ENCODE data around the gene ZBTB26.
A peak's percentile ranks its signal among the peaks of the same experiment; 100 is the strongest.

ZBTB26 gene, protein sequence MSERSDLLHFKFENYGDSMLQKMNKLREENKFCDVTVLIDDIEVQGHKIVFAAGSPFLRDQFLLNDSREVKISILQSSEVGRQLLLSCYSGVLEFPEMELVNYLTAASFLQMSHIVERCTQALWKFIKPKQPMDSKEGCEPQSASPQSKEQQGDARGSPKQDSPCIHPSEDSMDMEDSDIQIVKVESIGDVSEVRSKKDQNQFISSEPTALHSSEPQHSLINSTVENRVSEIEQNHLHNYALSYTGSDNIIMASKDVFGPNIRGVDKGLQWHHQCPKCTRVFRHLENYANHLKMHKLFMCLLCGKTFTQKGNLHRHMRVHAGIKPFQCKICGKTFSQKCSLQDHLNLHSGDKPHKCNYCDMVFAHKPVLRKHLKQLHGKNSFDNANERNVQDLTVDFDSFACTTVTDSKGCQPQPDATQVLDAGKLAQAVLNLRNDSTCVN

DNA sequence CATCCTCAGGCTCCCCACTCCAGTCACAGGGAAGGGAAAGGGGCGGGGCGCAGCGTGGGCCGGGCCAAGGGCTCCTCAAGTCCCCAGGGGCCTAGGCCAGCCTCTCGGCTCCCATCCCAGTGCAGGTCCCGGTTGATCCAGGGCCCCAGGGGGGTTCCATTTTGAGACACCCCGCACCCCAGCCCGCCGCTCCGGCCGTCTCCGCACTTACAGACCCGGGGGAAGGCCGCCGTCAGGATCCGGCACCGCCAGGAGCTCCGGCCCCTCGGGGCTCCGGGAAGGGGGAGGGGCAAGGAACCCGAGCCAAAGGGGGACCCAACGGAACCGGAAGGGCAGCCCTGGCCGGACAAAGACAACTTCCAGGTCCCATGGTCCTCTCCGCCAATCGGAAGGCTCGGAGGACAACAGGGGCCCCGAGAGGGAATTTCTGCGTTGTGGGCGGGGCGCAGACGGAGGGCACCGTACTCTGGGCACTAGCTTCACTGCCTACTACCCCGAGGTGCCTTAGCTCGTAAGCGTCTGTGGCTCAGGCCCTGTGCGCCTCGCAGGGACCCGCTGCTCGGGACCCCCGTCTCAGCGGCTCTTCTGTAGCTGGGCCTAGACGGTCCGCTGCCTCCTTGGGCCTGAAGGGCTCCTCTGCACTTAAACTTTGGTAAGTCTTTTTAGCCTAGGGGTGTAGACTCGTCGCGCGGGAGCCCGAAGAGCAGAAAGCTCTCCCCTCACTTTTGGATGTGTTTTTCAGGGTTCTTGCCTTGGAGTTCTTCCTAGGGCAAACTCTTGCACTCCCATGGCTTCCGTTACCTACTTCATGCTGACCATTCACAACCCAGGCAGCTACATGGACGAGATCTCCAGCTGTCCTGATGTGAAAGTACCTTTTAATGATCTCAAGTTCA lies at the start of gene ZBTB26:
ZBTB26 (minus strand) TSS at position 287 of the 896 bp plus-strand sequence. CDS start 11,578 bp downstream, outside the sequence.
- peak within 1 kb of the TSS; percentile 93 for H3K4me3 ChIP-seq (replicated peaks; ENCODE audit: low read depth, low read length)
- TF ChIP-seq, protein P1, sequence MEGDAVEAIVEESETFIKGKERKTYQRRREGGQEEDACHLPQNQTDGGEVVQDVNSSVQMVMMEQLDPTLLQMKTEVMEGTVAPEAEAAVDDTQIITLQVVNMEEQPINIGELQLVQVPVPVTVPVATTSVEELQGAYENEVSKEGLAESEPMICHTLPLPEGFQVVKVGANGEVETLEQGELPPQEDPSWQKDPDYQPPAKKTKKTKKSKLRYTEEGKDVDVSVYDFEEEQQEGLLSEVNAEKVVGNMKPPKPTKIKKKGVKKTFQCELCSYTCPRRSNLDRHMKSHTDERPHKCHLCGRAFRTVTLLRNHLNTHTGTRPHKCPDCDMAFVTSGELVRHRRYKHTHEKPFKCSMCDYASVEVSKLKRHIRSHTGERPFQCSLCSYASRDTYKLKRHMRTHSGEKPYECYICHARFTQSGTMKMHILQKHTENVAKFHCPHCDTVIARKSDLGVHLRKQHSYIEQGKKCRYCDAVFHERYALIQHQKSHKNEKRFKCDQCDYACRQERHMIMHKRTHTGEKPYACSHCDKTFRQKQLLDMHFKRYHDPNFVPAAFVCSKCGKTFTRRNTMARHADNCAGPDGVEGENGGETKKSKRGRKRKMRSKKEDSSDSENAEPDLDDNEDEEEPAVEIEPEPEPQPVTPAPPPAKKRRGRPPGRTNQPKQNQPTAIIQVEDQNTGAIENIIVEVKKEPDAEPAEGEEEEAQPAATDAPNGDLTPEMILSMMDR (IDR thresholded peaks at IDR 0.05; ENCODE audit: low read length, missing control alignments) = no peak
- DNase-seq (ENCODE audit: low read depth) = peak; percentile 94

DNA sequence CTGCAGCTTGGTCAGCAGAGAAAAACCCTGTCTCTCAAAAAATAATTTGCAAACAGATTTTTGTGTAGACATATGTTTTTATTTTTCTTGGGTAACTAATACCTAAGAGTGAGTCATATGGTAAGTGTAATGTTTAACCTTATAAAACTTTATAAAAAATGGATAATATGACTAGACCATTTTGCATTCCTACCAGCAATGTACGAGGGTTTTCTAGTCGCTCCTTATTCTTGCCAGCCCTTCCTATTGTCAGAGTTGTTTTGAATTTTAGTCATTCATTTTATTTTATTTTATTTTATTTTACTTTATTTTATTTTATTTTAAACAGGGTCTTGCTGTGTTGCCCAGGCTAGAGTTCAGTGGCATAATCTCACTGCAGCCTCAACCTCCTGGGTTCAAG lies 47.3 kb upstream of the ZBTB26 start:
- no peak for DNase-seq (ENCODE audit: low read depth)

DNA sequence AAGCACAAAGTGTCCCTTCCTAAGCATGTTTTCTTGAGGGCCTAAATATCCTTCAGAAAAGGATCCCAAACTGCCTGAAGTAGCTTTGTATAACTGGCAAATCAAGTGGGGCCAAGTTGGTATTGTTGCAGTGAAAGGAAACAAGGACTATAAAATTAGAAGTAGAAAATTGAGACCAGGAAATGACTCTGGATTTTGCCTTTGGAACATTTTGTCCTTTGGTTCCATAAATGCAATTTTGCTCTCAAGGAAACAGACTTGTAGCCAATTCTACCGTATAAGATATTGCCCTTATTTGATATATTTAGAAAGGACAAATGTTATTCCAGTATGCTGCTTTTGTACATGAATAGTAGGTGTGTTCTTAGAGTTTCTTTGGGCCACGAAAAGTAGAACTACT lies 43.9 kb upstream of the ZBTB26 start:
- H3K4me3 ChIP-seq (replicated peaks; ENCODE audit: low read depth, low read length) = no peak overlapping the region
- TF ChIP-seq, protein P1 (IDR thresholded peaks at IDR 0.05; ENCODE audit: low read length, missing control alignments) = no peak
- no peak for DNase-seq (ENCODE audit: low read depth)

More for the DNA sequence above, 47.3 kb upstream of the ZBTB26 start:
- no peak overlapping the region for H3K4me3 ChIP-seq (replicated peaks; ENCODE audit: low read depth, low read length)
- TF ChIP-seq, protein P1 (IDR thresholded peaks at IDR 0.05; ENCODE audit: low read length, missing control alignments) = no peak

DNA sequence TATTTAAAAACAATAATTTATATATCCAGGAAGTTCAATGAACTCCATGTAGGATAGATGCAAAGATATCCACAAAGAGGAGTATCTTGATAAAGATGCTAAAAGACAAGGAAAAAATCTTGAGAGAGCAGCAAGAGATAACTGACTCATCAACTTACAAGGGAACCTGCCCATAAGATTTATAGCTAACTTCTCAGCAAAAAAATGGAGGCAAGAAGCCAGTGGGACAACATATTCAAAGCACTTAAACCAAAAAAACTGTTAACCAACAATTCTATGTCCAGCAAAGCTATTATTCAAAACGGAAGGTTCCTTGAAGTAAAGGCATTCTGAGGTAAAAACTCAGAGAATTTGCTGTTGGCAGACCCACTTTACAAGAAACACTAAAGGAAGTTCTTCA lies 29.8 kb upstream of the ZBTB26 start:
- DNase-seq (ENCODE audit: low read depth) = no peak
- H3K4me3 ChIP-seq (replicated peaks; ENCODE audit: low read depth, low read length) = no peak overlapping the region
- TF ChIP-seq, protein P1 (IDR thresholded peaks at IDR 0.05; ENCODE audit: low read length, missing control alignments) = no peak

DNA sequence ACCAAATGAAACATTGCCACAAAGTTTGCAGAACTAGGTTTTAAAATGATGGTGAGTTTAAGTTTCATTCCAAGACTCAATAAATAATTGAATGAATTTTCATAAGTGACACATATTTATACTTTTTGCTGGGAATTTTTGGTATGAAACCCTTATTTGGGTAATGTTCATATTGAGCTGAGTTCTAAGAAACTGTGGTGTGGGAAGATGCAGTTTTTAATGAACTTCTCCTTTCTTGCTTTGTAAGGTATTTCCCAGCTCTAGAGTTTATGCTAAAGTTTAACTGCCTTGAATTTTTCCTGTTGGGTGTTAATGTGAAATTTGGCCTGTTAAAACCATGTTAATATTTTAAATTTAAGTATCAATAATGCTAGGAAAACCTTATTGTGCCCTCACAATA lies 24.6 kb upstream of the ZBTB26 start:
- H3K4me3 ChIP-seq (replicated peaks; ENCODE audit: low read depth, low read length) = no peak overlapping the region
- no peak for DNase-seq (ENCODE audit: low read depth)
- TF ChIP-seq, protein P1 (IDR thresholded peaks at IDR 0.05; ENCODE audit: low read length, missing control alignments) = no peak

DNA sequence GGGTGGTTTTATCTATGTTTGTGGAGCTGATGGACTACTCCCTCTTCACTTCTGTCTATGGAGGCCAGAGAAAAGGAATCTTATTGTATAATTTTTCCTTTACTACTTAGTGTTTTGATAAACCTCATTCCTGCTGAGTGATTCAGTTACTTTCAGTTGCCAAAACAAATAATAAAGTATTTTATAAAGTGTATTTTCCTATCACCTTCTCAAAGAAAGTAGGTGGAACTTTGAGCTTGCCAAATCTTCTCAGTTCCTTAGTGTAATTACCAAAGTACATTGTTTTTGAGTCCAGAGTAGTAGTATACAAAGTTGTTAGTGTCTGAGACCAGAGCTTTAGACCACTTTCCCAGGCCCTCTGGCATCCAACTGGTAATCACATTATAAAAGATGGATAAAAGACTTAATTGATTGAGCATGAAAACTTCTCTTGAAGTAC lies 23.0 kb upstream of the ZBTB26 start:
- TF ChIP-seq, protein P1 (IDR thresholded peaks at IDR 0.05; ENCODE audit: low read length, missing control alignments) = no peak
- H3K4me3 ChIP-seq (replicated peaks; ENCODE audit: low read depth, low read length) = no peak overlapping the region
- DNase-seq (ENCODE audit: low read depth) = peak; percentile 71

Measured in fibroblast of pulmonary artery (primary cell).